Activated CD8-positive, alpha-beta T cell treated with anti-CD3 and anti-CD28 coated beads, Interleukin-2, amount 10 ng/mL, durations not matched to agents 7 days and 5 days (primary cell): Measurements from ENCODE around the gene NCF2. TPM values are rescaled to one million over a fixed set of nuclear protein-coding genes. Genes with fewer than 3 reads are reported as not detected.

ENCODE experiments used
- ATAC-seq: fragments of 150-1000 bp; cut with Tn5 transposase; one replicate; pipeline ENCODE4 v1.10.0; 2021; ENCODE audit warnings: moderate library complexity
- CTCF ChIA-PET: fragments of 350-600 bp; sonication (Branson Sonifier 250); formaldehyde crosslinking; loops from one replicate; lab custom pipeline; 2021; ENCODE audit warnings: antibody characterized with exemption; lab: Charles Lee
- POLR2A ChIA-PET: fragments of 350-600 bp; sonication (Branson Sonifier 250); formaldehyde crosslinking; loops from one replicate; lab custom pipeline; 2021; ENCODE audit warnings: antibody characterized with exemption; lab: Charles Lee
- DNase-seq: peaks from one replicate; pipeline ENCODE4 v3.0.0-alpha.2; 2020
- H3K27ac Mint-ChIP-seq: one replicate; pipeline ENCODE4 v1.8.0; 2021; ENCODE audit warnings: mild to moderate bottlenecking, mixed read lengths
- H3K27me3 Mint-ChIP-seq: one replicate; pipeline ENCODE4 v1.8.0; 2021; ENCODE audit warnings: low read depth, mixed read lengths
- H3K36me3 Mint-ChIP-seq: one replicate; pipeline ENCODE4 v1.8.0; 2021; ENCODE audit warnings: low read depth, mixed read lengths
- H3K4me1 Mint-ChIP-seq: one replicate; pipeline ENCODE4 v1.8.0; 2021; ENCODE audit warnings: low read depth, mixed read lengths
- H3K4me3 Mint-ChIP-seq: one replicate; pipeline ENCODE4 v1.8.0; 2021; ENCODE audit warnings: mild to moderate bottlenecking, mixed read lengths
- H3K9me3 Mint-ChIP-seq: one replicate; pipeline ENCODE4 v1.8.0; 2022; ENCODE audit warnings: mixed read lengths; ENCODE audit not compliant: insufficient read depth
- total RNA-seq, 2 experiments: library from RNA; stranded (reverse); gene quantifications; one replicate each; pipeline ENCODE4 v1.2.3, GENCODE V29; 2021

NCF2 gene
- total RNA-seq, 2 experiments from 2014 or later: 9.2 to 10.3 TPM

GRCh38 chr1:183596500-183596899 is 6.2 kb upstream of the NCF2 start:
- no peaks in the 10 kb centered on the region for H3K36me3 Mint-ChIP-seq
- ATAC-seq: no peak
- H3K27me3 Mint-ChIP-seq: peaks cover 5% of the 10 kb centered on the region
- DNase-seq: no peak
- ChIA-PET CTCF (no interaction called here), POLR2A (no interaction called here)
- H3K4me1 Mint-ChIP-seq: peaks cover 23% of the 10 kb centered on the region
- no peak overlapping the region for H3K27ac Mint-ChIP-seq
- no peaks in the 10 kb centered on the region for H3K9me3 Mint-ChIP-seq
- H3K4me3 Mint-ChIP-seq: no peak overlapping the region

- ChIA-PET CTCF (no interaction called here), POLR2A (no interaction called here)
- H3K27me3 Mint-ChIP-seq: peaks cover 5% of the 10 kb centered on the region
- ATAC-seq (no peak), DNase-seq (no peak)
- H3K27ac Mint-ChIP-seq: no peak overlapping the region
- no peaks in the 10 kb centered on the region for H3K36me3 Mint-ChIP-seq
- H3K4me3 Mint-ChIP-seq: no peak overlapping the region
- peaks cover 31% of the 10 kb centered on the region for H3K4me1 Mint-ChIP-seq
- no peaks in the 10 kb centered on the region for H3K9me3 Mint-ChIP-seq
Measured at GRCh38 chr1:183595537-183595936, 5.3 kb upstream of the NCF2 start.

- H3K4me1 Mint-ChIP-seq: peaks cover 46% of the 10 kb centered on the region
- H3K9me3 Mint-ChIP-seq: no peaks in the 10 kb centered on the region
- POLR2A ChIA-PET: no interaction called here
- ATAC-seq: no peak
- no peak overlapping the region for H3K4me3 Mint-ChIP-seq
- no peak for DNase-seq
- H3K36me3 Mint-ChIP-seq: peaks cover 2% of the 10 kb centered on the region
- H3K27me3 Mint-ChIP-seq: peaks cover 5% of the 10 kb centered on the region
- H3K27ac Mint-ChIP-seq: no peak overlapping the region
- CTCF ChIA-PET: interaction anchor here (1.0 to 2.0 kb wide), 2 partner anchors 13 to 39 kb away, joined by 3 to 6 read pairs; no protein-coding TSS in a partner anchor
Measured at GRCh38 chr1:183593356-183593755, 3.1 kb upstream of the NCF2 start.

GRCh38 chr1:183592733-183593132 is 2.5 kb upstream of the NCF2 start:
- CTCF ChIA-PET: interaction anchor here (2.0 kb wide), 1 partner anchor 13 kb away, joined by 6 read pairs; no protein-coding TSS in a partner anchor
- no peak for ATAC-seq

GRCh38 chr1:183589874-183590243 is 400 bp downstream of the NCF2 start:
- Mint-ChIP-seq H3K27me3 (no peaks in the 10 kb centered on the region), H3K36me3 (peaks cover 6% of the 10 kb centered on the region), H3K4me3 (peak overlapping the region; percentile 54), H3K4me1 (peaks cover 45% of the 10 kb centered on the region), H3K27ac (peak overlapping the region; percentile 84), H3K9me3 (no peaks in the 10 kb centered on the region)
- ATAC-seq: no peak
- CTCF ChIA-PET: interaction anchor here (1.1 to 4.0 kb wide), 8 partner anchors 9 to 328 kb away, joined by 3 to 22 read pairs (median 4); no protein-coding TSS in a partner anchor
- POLR2A ChIA-PET: interaction anchor here (1.2 to 3.2 kb wide), 2 partner anchors 10 to 11 kb away, joined by 7 to 12 read pairs; no protein-coding TSS in a partner anchor
- no peak for DNase-seq

More at GRCh38 chr1:183592733-183593132, 2.5 kb upstream of the NCF2 start:
- no peak for DNase-seq
- peaks cover 2% of the 10 kb centered on the region for H3K36me3 Mint-ChIP-seq
- POLR2A ChIA-PET: no interaction called here
- H3K9me3 Mint-ChIP-seq: no peaks in the 10 kb centered on the region
- H3K27ac Mint-ChIP-seq: no peak overlapping the region
- H3K4me3 Mint-ChIP-seq: no peak overlapping the region
- peaks cover 42% of the 10 kb centered on the region for H3K4me1 Mint-ChIP-seq
- H3K27me3 Mint-ChIP-seq: peaks cover 5% of the 10 kb centered on the region

GRCh38 chr1:183589384-183589783 is 875 bp downstream of the NCF2 start:
- H3K27me3 Mint-ChIP-seq: no peaks in the 10 kb centered on the region
- H3K4me3 Mint-ChIP-seq: peak overlapping the region; percentile 54
- H3K4me1 Mint-ChIP-seq: peaks cover 49% of the 10 kb centered on the region
- H3K9me3 Mint-ChIP-seq: no peaks in the 10 kb centered on the region
- DNase-seq: no peak
- no peak for ATAC-seq
- ChIA-PET POLR2A (interaction anchor here (1.3 to 3.2 kb wide), 2 partner anchors 11 to 45 kb away, joined by 3 to 12 read pairs; no protein-coding TSS in a partner anchor), CTCF (interaction anchor here (1.4 to 4.0 kb wide), 6 partner anchors 9 to 328 kb away, joined by 3 to 22 read pairs (median 4); no protein-coding TSS in a partner anchor)
- peaks cover 6% of the 10 kb centered on the region for H3K36me3 Mint-ChIP-seq
- peak overlapping the region; percentile 53 for H3K27ac Mint-ChIP-seq

- peaks cover 54% of the 10 kb centered on the region for H3K4me1 Mint-ChIP-seq
- no peaks in the 10 kb centered on the region for H3K27me3 Mint-ChIP-seq
- H3K9me3 Mint-ChIP-seq: no peaks in the 10 kb centered on the region
- ChIA-PET CTCF (interaction anchor here (1.4 to 4.0 kb wide), 6 partner anchors 10 to 329 kb away, joined by 3 to 22 read pairs (median 4); no protein-coding TSS in a partner anchor), POLR2A (interaction anchor here (1.3 to 3.2 kb wide), 2 partner anchors 12 to 45 kb away, joined by 3 to 12 read pairs; no protein-coding TSS in a partner anchor)
- peak overlapping the region; percentile 53 for H3K27ac Mint-ChIP-seq
- peak overlapping the region; percentile 54 for H3K4me3 Mint-ChIP-seq
- DNase-seq (no peak), ATAC-seq (no peak)
- H3K36me3 Mint-ChIP-seq: peaks cover 6% of the 10 kb centered on the region
Measured at GRCh38 chr1:183588827-183589226, 1.4 kb downstream of the NCF2 start.

- H3K4me1 Mint-ChIP-seq: peaks cover 49% of the 10 kb centered on the region
- H3K9me3 Mint-ChIP-seq: no peaks in the 10 kb centered on the region
- CTCF ChIA-PET: interaction anchor here (0.7 to 4.0 kb wide), 2 partner anchors 9 to 95 kb away, joined by 3 to 22 read pairs; no protein-coding TSS in a partner anchor
- DNase-seq (no peak), ATAC-seq (no peak)
- no peaks in the 10 kb centered on the region for H3K27me3 Mint-ChIP-seq
- H3K27ac Mint-ChIP-seq: no peak overlapping the region
- POLR2A ChIA-PET: no interaction called here
- H3K4me3 Mint-ChIP-seq: no peak overlapping the region
- H3K36me3 Mint-ChIP-seq: peaks cover 6% of the 10 kb centered on the region
Measured at GRCh38 chr1:183586926-183587325, 3.3 kb downstream of the NCF2 start.

- ATAC-seq (no peak), DNase-seq (no peak)
- no peaks in the 10 kb centered on the region for H3K27me3 Mint-ChIP-seq
- peaks cover 6% of the 10 kb centered on the region for H3K36me3 Mint-ChIP-seq
- ChIA-PET CTCF (interaction anchor here (0.7 to 4.0 kb wide), 2 partner anchors 8 to 95 kb away, joined by 3 to 22 read pairs; no protein-coding TSS in a partner anchor), POLR2A (no interaction called here)
- no peaks in the 10 kb centered on the region for H3K9me3 Mint-ChIP-seq
- no peak overlapping the region for H3K4me3 Mint-ChIP-seq
- no peak overlapping the region for H3K27ac Mint-ChIP-seq
- H3K4me1 Mint-ChIP-seq: peaks cover 49% of the 10 kb centered on the region
Measured at GRCh38 chr1:183586455-183586854, 3.8 kb downstream of the NCF2 start.

- peak; percentile 58 for ATAC-seq
- peaks cover 6% of the 10 kb centered on the region for H3K36me3 Mint-ChIP-seq
- H3K4me3 Mint-ChIP-seq: no peak overlapping the region
- H3K9me3 Mint-ChIP-seq: no peaks in the 10 kb centered on the region
- H3K4me1 Mint-ChIP-seq: peaks cover 47% of the 10 kb centered on the region
- ChIA-PET CTCF (no interaction called here), POLR2A (no interaction called here)
- peak; percentile 52 for DNase-seq
- peak overlapping the region; percentile 43 for H3K27ac Mint-ChIP-seq
- H3K27me3 Mint-ChIP-seq: no peaks in the 10 kb centered on the region
Measured at GRCh38 chr1:183585038-183585437, 5.2 kb downstream of the NCF2 start.

GRCh38 chr1:183584147-183584546 is 6.1 kb downstream of the NCF2 start:
- no peak overlapping the region for H3K4me3 Mint-ChIP-seq
- H3K4me1 Mint-ChIP-seq: peaks cover 44% of the 10 kb centered on the region
- DNase-seq (no peak), ATAC-seq (no peak)
- ChIA-PET POLR2A (no interaction called here), CTCF (no interaction called here)
- H3K9me3 Mint-ChIP-seq: no peaks in the 10 kb centered on the region
- H3K27me3 Mint-ChIP-seq: no peaks in the 10 kb centered on the region
- peaks cover 4% of the 10 kb centered on the region for H3K36me3 Mint-ChIP-seq
- no peak overlapping the region for H3K27ac Mint-ChIP-seq

GRCh38 chr1:183583466-183583865 is 6.8 kb downstream of the NCF2 start:
- H3K9me3 Mint-ChIP-seq: no peaks in the 10 kb centered on the region
- POLR2A ChIA-PET: no interaction called here
- CTCF ChIA-PET: no interaction called here
- H3K27me3 Mint-ChIP-seq: no peaks in the 10 kb centered on the region
- H3K4me3 Mint-ChIP-seq: no peak overlapping the region
- no peak for ATAC-seq
- peaks cover 44% of the 10 kb centered on the region for H3K4me1 Mint-ChIP-seq
- peaks cover 4% of the 10 kb centered on the region for H3K36me3 Mint-ChIP-seq
- no peak for DNase-seq
- H3K27ac Mint-ChIP-seq: no peak overlapping the region
